ENCODE measurements around the gene TTC39A. TPM values are rescaled to one million over a fixed set of nuclear protein-coding genes. Genes with fewer than 3 reads are reported as not detected.

The TTC39A gene
- total RNA-seq, 4 donors from 2014 or later: 0.26 to 2.5 (median 1.3) TPM

GRCh38 chr1:51340380-51340779 is 10.0 kb upstream of the TTC39A start:
- no peak overlapping the region for H3K27ac ChIP-seq
- H3K36me3 ChIP-seq: no peaks in the 10 kb centered on the region
- peaks cover 0 to 6% of the 10 kb centered on the region in 2 donors for H3K4me1 ChIP-seq
- TF ChIP-seq CTCF (IDR thresholded peaks at IDR 0.05): no peak
- TF ChIP-seq POLR2A (IDR thresholded peaks at IDR 0.05): no peak
- H3K27me3 ChIP-seq: peaks cover 0 to 4% of the 10 kb centered on the region in 2 donors
- H3K4me3 ChIP-seq: no peak overlapping the region
- no peak for DNase-seq
- intact Hi-C loops (cut with DNase I; ENCODE audit: low total_unique reads): no loop called here
- H3K9me3 ChIP-seq: no peaks in the 10 kb centered on the region

GRCh38 chr1:51336711-51337110 is 6.3 kb upstream of the TTC39A start:
- Histone ChIP-seq H3K27ac (no peak overlapping the region), H3K4me3 (no peak overlapping the region), H3K36me3 (no peaks in the 10 kb centered on the region), H3K9me3 (no peaks in the 10 kb centered on the region), H3K4me1 (no peaks in the 10 kb centered on the region), H3K27me3 (no peaks in the 10 kb centered on the region)
- no peak for DNase-seq
- intact Hi-C loops (cut with DNase I; ENCODE audit: low total_unique reads): no loop called here
- TF ChIP-seq CTCF (IDR thresholded peaks at IDR 0.05) (no peak), POLR2A (IDR thresholded peaks at IDR 0.05) (no peak)

GRCh38 chr1:51336004-51336403 is 5.6 kb upstream of the TTC39A start:
- no peaks in the 10 kb centered on the region for H3K9me3 ChIP-seq
- no peaks in the 10 kb centered on the region for H3K4me1 ChIP-seq
- no peak for DNase-seq
- H3K27ac ChIP-seq: no peak overlapping the region
- intact Hi-C loops (cut with DNase I; ENCODE audit: low total_unique reads): no loop called here
- no peaks in the 10 kb centered on the region for H3K27me3 ChIP-seq
- no peaks in the 10 kb centered on the region for H3K36me3 ChIP-seq
- TF ChIP-seq CTCF (IDR thresholded peaks at IDR 0.05): no peak
- TF ChIP-seq POLR2A (IDR thresholded peaks at IDR 0.05): no peak
- no peak overlapping the region for H3K4me3 ChIP-seq

GRCh38 chr1:51331206-51332100 is 1.1 kb upstream of the TTC39A start:
- no peaks in the 10 kb centered on the region for H3K9me3 ChIP-seq
- DNase-seq: no peak
- no peak for TF ChIP-seq POLR2A (IDR thresholded peaks at IDR 0.05)
- TF ChIP-seq CTCF (IDR thresholded peaks at IDR 0.05): no peak
- no peak overlapping the region for H3K27ac ChIP-seq
- no peaks in the 10 kb centered on the region for H3K36me3 ChIP-seq
- H3K4me3 ChIP-seq: no peak overlapping the region
- H3K27me3 ChIP-seq: no peaks in the 10 kb centered on the region
- intact Hi-C loops (cut with DNase I; ENCODE audit: low total_unique reads): no loop called here
- H3K4me1 ChIP-seq: peaks cover 0 to 3% of the 10 kb centered on the region in 2 donors

All from uterus (tissue), 4 donors.